SJSA1 (cell line): ENCODE measurements around the gene SLC25A25. TPM values are rescaled to one million over a fixed set of nuclear protein-coding genes. Genes with fewer than 3 reads are reported as not detected.
"Not testable (repeated sequence)": the region's sequence is repeated elsewhere in the genome, so short reads cannot be mapped to it uniquely, and the experiment has no call there.

Experiments
- DNase-seq, 2 experiments: peaks; one replicate each; pipeline ENCODE4 v3.0.0-alpha.2; 2015 to 2020; ENCODE audit warnings: low spot score in 2 of 2, low read depth in 1 of 2
- H3K27ac ChIP-seq: fragments of 250-450 bp; sonication (Bioruptor Pico); 2 replicates; pipeline ENCODE4 v1.5.1; 2020; ENCODE audit warnings: mild to moderate bottlenecking, moderate library complexity
- H3K27me3 ChIP-seq: fragments of 250-450 bp; sonication (Bioruptor Pico); replicated peaks from 2 replicates; pipeline ENCODE4 v1.5.1; 2020; ENCODE audit warnings: mild to moderate bottlenecking, moderate library complexity
- H3K36me3 ChIP-seq: fragments of 250-450 bp; sonication (Bioruptor Pico); 2 replicates; pipeline ENCODE4 v1.5.1; 2020; ENCODE audit warnings: mild to moderate bottlenecking
- H3K4me1 ChIP-seq: fragments of 250-450 bp; sonication (Bioruptor Pico); replicated peaks from 2 replicates; pipeline ENCODE4 v1.6.1; 2021; ENCODE audit warnings: mild to moderate bottlenecking
- H3K4me3 ChIP-seq: fragments of 250-450 bp; sonication (Bioruptor Pico); 2 replicates; pipeline ENCODE4 v1.5.1; 2020; ENCODE audit warnings: mild to moderate bottlenecking
- H3K9me3 ChIP-seq: fragments of 250-450 bp; sonication (Bioruptor Pico); replicated peaks from 2 replicates; pipeline ENCODE4 v1.5.1; 2020; ENCODE audit warnings: mild to moderate bottlenecking
- total RNA-seq: library from RNA; depleted of rRNA; stranded (reverse); fragments of >200 nt; shearing (Covaris generic); gene quantifications from 2 replicates; pipeline ENCODE4 v1.2.3, GENCODE V29; 2014

The SLC25A25 gene
- total RNA-seq, 1 experiment from 2014 or later, result 30.8 TPM

- H3K36me3 ChIP-seq, H3K27ac ChIP-seq, H3K9me3 ChIP-seq, DNase-seq, H3K27me3 ChIP-seq, H3K4me3 ChIP-seq, H3K4me1 ChIP-seq: not testable (repeated sequence)
Measured at GRCh38 chr9:128040783-128041182, 27.2 kb upstream of the SLC25A25 start.

- DNase-seq, result no peak
- Histone ChIP-seq H3K36me3 (no peaks in the 10 kb centered on the region), H3K27me3 (no peaks in the 10 kb centered on the region), H3K27ac (no peak overlapping the region), H3K4me3 (no peak overlapping the region), H3K9me3 (no peaks in the 10 kb centered on the region), H3K4me1 (no peaks in the 10 kb centered on the region)
Measured at GRCh38 chr9:128042043-128042442, 26.0 kb upstream of the SLC25A25 start.

- H3K27ac ChIP-seq, result no peak overlapping the region
- no peaks in the 10 kb centered on the region for H3K9me3 ChIP-seq
- H3K4me1 ChIP-seq, result no peaks in the 10 kb centered on the region
- no peak overlapping the region for H3K4me3 ChIP-seq
- H3K27me3 ChIP-seq, result no peaks in the 10 kb centered on the region
- no peaks in the 10 kb centered on the region for H3K36me3 ChIP-seq
- DNase-seq, result no peak
Measured at GRCh38 chr9:128043467-128043868, 24.6 kb upstream of the SLC25A25 start.

GRCh38 chr9:128045409-128045808, 22.6 kb upstream of the SLC25A25 start:
- not testable (repeated sequence) for H3K4me3 ChIP-seq, H3K36me3 ChIP-seq, H3K27ac ChIP-seq, DNase-seq, H3K9me3 ChIP-seq, H3K27me3 ChIP-seq, H3K4me1 ChIP-seq

- DNase-seq, result no peak
- Histone ChIP-seq H3K27ac (no peak overlapping the region), H3K9me3 (no peaks in the 10 kb centered on the region), H3K36me3 (no peaks in the 10 kb centered on the region), H3K4me3 (no peak overlapping the region), H3K27me3 (no peaks in the 10 kb centered on the region), H3K4me1 (peaks cover 8% of the 10 kb centered on the region)
Measured at GRCh38 chr9:128045831-128046230, 22.2 kb upstream of the SLC25A25 start.

- Histone ChIP-seq H3K4me1 (peaks cover 19% of the 10 kb centered on the region), H3K4me3 (no peak overlapping the region), H3K27me3 (no peaks in the 10 kb centered on the region), H3K27ac (no peak overlapping the region), H3K36me3 (no peaks in the 10 kb centered on the region), H3K9me3 (no peaks in the 10 kb centered on the region)
- DNase-seq, result no peak
Measured at GRCh38 chr9:128047231-128047630, 20.8 kb upstream of the SLC25A25 start.

GRCh38 chr9:128048663-128049062, 19.4 kb upstream of the SLC25A25 start:
- Histone ChIP-seq H3K9me3 (no peaks in the 10 kb centered on the region), H3K27me3 (no peaks in the 10 kb centered on the region), H3K4me1 (peaks cover 19% of the 10 kb centered on the region), H3K36me3 (no peaks in the 10 kb centered on the region), H3K27ac (no peak overlapping the region), H3K4me3 (no peak overlapping the region)
- no peak for DNase-seq

- H3K9me3 ChIP-seq, result no peaks in the 10 kb centered on the region
- no peak for DNase-seq
- peaks cover 19% of the 10 kb centered on the region for H3K4me1 ChIP-seq
- no peaks in the 10 kb centered on the region for H3K36me3 ChIP-seq
- H3K27me3 ChIP-seq, result no peaks in the 10 kb centered on the region
- H3K4me3 ChIP-seq, result no peak overlapping the region
- H3K27ac ChIP-seq, result no peak overlapping the region
Measured at GRCh38 chr9:128049843-128050242, 18.2 kb upstream of the SLC25A25 start.

GRCh38 chr9:128051932-128052709, 15.9 kb upstream of the SLC25A25 start:
- Histone ChIP-seq H3K27me3 (no peaks in the 10 kb centered on the region), H3K36me3 (no peaks in the 10 kb centered on the region), H3K4me3 (no peak overlapping the region), H3K9me3 (no peaks in the 10 kb centered on the region), H3K27ac (no peak overlapping the region), H3K4me1 (peaks cover 20% of the 10 kb centered on the region)
- no peak for DNase-seq

GRCh38 chr9:128053560-128053959, 14.5 kb upstream of the SLC25A25 start:
- no peaks in the 10 kb centered on the region for H3K27me3 ChIP-seq
- no peak for DNase-seq
- H3K4me1 ChIP-seq, result peaks cover 27% of the 10 kb centered on the region
- no peak overlapping the region for H3K4me3 ChIP-seq
- no peaks in the 10 kb centered on the region for H3K9me3 ChIP-seq
- no peaks in the 10 kb centered on the region for H3K36me3 ChIP-seq
- no peak overlapping the region for H3K27ac ChIP-seq

- H3K27me3 ChIP-seq, result no peaks in the 10 kb centered on the region
- H3K4me3 ChIP-seq, result no peak overlapping the region
- H3K4me1 ChIP-seq, result peaks cover 27% of the 10 kb centered on the region
- no peaks in the 10 kb centered on the region for H3K36me3 ChIP-seq
- H3K27ac ChIP-seq, result no peak overlapping the region
- H3K9me3 ChIP-seq, result no peaks in the 10 kb centered on the region
- DNase-seq, result no peak
Measured at GRCh38 chr9:128054087-128054486, 13.9 kb upstream of the SLC25A25 start.

GRCh38 chr9:128055344-128056040, 12.5 kb upstream of the SLC25A25 start:
- H3K27ac ChIP-seq, result no peak overlapping the region
- peaks cover 22% of the 10 kb centered on the region for H3K4me1 ChIP-seq
- no peaks in the 10 kb centered on the region for H3K27me3 ChIP-seq
- no peak overlapping the region for H3K4me3 ChIP-seq
- H3K9me3 ChIP-seq, result no peaks in the 10 kb centered on the region
- no peaks in the 10 kb centered on the region for H3K36me3 ChIP-seq
- DNase-seq, result no peak

GRCh38 chr9:128056086-128056485, 11.9 kb upstream of the SLC25A25 start:
- peaks cover 16% of the 10 kb centered on the region for H3K4me1 ChIP-seq
- no peak for DNase-seq
- H3K27ac ChIP-seq, result no peak overlapping the region
- no peaks in the 10 kb centered on the region for H3K27me3 ChIP-seq
- no peaks in the 10 kb centered on the region for H3K36me3 ChIP-seq
- H3K9me3 ChIP-seq, result no peaks in the 10 kb centered on the region
- H3K4me3 ChIP-seq, result no peak overlapping the region

GRCh38 chr9:128056887-128057723, 10.9 kb upstream of the SLC25A25 start:
- no peak for DNase-seq

More at GRCh38 chr9:128056887-128057723, 10.9 kb upstream of the SLC25A25 start:
- no peaks in the 10 kb centered on the region for H3K9me3 ChIP-seq
- H3K36me3 ChIP-seq, result no peaks in the 10 kb centered on the region; the same call in 1 of the 2 replicates
- peaks cover 8% of the 10 kb centered on the region for H3K4me1 ChIP-seq
- H3K27ac ChIP-seq, result no peak overlapping the region
- no peak overlapping the region for H3K4me3 ChIP-seq
- no peaks in the 10 kb centered on the region for H3K27me3 ChIP-seq
